CMK (cell line): ENCODE data around the gene PDE4A.
"Not testable (repeated sequence)": the region's sequence is repeated elsewhere in the genome, so short reads cannot be mapped to it uniquely, and the experiment has no call there.

Source experiments
- DNase-seq: peaks from one replicate; pipeline ENCODE4 v3.0.0-alpha.2; 2010; ENCODE audit warnings: low read depth

Gene PDE4A

GRCh38 chr19:10420444-10421239 is at the start of gene PDE4A:
Gene PDE4A (plus strand): TSS chr19:10420538. CDS start chr19:10420765, 227 bp downstream.
- no peak for DNase-seq

DNA sequence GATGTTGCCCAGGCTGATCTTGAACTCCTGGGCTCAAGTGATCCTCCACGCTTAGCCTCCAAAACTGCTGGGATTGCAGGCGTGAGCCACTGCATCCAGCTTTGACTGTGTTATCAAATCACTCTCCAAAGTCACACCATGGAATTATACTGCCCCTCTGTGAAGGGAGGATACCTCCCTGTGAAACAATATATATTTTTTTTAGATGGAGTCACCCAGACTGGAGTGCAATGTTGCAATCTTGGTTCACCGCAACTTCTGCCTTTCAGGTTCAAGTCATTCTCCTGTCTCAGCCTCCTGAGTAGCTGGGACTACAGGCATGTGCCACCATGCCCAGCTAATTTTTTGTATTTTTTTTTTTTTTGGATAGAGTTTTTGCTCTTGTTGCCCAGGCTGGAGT is 47.6 kb upstream of the PDE4A start:
- DNase-seq, result no peak

GRCh38 chr19:10374931-10375330 is 45.4 kb upstream of the PDE4A start:
- DNase-seq, result no peak

GRCh38 chr19:10377140-10377640 is 43.1 kb upstream of the PDE4A start:
- not testable (repeated sequence) for DNase-seq

GRCh38 chr19:10378124-10378523 is 42.2 kb upstream of the PDE4A start:
- no peak for DNase-seq

GRCh38 chr19:10379880-10380312 is 40.4 kb upstream of the PDE4A start:
- DNase-seq, result no peak

DNA sequence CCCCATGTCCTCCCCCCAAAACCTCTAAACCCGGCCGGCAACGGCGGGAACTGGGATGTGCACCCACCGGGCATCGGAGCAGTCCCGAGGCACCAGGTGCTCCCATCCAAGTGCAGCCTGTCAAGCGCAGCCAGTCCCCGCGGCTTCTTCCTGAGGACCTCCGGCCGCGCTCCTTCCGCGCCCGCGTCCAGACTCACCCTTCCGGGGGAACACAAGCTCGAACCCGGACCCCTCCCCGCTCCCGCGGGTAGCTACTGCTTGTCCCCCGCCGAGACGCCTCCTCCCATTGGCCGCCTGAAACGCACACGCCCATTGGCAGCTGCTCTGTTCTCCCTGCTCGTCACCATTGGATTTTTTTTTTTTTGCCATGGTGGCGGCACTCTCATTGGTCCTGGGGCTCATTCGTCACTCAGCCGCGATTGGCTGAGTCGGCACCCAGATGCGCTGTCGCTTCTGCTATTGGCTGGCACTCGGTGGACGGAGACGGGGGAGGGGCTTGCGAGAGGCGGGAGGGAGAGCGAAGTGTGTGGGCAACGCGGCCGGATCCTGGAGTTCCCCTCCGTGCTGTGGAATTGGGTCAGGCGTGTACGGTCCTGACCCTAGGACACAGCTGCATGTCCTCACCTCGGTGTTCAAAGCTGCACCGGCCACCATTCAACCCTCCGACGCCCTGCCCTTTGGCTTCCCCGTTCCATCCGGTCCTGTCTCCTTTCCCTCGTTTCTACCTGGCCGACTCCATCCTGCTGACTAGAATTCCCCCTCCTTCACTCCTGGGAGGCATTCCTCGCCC is 39.8 kb upstream of the PDE4A start, which contains the start of gene TYK2:
Gene TYK2, minus strand, starts transcription at position 260 of the 790 bp plus-strand sequence. CDS start 2,166 bp downstream, outside the sequence.
- DNase-seq, result peak; percentile 99

DNA sequence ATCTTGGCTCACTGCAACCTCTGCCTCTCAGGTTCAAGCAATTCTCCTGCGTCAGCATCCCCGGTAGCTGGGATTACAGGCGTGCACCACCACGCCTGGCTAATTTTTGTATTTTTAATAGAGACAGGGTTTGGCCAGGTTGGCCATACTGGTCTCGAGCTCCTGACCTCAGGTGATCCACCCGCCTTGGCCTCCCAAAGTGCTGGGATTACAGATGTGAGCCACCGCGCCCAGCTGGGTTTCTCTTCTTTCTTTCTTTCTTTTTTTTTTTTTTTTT is 37.2 kb upstream of the PDE4A start:
- not testable (repeated sequence) for DNase-seq

DNA sequence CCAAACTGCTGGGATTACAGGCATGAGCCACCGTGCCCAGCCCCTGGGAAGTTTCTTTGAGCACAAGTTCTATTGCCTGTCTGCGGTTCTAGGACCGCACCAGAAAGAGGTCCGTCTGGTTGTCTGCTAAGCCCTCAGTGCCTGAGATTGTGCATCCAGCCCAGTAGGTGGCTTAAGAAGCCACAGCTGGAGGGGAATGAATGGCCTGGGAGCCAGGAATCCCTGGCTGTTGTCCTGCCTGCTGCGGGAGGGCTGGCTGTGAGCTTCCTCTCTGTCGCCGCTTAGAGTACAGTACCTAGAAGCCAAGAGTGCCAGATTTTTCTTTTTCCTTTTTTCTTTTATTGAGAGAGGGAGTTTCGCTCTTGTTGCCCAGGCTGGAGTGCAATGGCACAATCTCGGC is 35.8 kb upstream of the PDE4A start:
- DNase-seq, result no peak

- DNase-seq, result no peak
These were observed 31.4 kb upstream of the PDE4A start for GRCh38 chr19:10388957-10389356.

DNA sequence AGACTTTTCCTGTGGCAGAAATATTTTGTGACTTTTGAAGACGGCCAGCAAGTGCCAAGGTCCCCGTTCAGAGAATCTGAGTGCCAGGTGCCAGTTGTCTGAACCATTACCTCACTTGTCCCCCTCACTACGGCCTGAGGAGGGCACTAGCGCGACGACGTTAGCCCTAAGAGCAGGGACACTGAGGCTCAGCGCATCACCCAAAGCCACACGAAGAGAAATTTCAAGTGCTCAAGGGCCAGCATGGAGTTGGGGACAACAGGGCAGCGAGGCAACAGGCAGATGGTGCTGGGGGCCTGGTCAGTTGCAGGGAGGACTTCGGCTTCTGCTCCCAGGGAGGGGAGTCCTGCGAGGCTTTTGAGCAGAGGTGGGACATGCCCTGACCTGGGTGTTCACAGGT is 30.5 kb upstream of the PDE4A start:
- DNase-seq, result no peak

- peak; percentile 62 for DNase-seq
These were observed 29.6 kb upstream of the PDE4A start for GRCh38 chr19:10390652-10391286.

DNA sequence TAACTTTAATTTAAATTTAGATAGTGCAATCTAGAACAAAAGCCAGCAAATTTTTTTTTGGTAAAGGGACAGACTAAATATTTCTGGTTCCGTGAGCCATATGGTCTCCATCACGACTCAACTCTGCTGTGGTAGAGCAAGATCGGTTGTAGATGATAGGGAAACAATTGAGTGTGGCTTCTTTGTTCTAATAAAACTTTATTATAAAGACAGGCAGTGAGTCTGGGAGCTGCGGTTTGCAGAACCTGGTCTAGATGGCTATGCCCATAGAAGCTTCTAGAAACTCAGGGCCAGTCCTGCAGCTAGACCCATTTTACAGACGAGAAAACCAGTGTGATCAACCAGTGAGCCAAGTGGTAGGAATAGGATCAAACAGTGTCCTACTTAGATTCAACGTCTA is 28.2 kb upstream of the PDE4A start:
- DNase-seq, result no peak

DNA sequence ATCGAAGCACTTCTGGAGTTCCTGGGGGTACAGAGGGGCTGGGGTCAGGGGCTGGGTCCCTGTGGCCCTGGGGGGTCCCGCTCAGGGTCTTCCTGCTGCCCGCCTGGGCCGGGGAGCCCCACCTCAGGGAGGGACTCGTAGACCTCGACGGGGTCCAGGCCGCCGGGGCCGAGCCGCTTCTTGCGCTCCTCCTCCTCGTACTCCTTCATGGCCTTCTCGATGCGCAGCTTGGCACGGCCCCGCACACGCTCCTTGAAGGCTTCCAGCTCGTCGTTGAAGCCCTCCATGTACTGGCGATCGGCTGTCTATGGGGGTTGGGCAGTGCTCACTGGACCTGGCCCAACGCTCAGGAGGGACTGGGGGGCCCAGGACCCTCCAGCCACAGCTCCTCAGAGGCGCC is 27.2 kb upstream of the PDE4A start:
- no peak for DNase-seq

DNA sequence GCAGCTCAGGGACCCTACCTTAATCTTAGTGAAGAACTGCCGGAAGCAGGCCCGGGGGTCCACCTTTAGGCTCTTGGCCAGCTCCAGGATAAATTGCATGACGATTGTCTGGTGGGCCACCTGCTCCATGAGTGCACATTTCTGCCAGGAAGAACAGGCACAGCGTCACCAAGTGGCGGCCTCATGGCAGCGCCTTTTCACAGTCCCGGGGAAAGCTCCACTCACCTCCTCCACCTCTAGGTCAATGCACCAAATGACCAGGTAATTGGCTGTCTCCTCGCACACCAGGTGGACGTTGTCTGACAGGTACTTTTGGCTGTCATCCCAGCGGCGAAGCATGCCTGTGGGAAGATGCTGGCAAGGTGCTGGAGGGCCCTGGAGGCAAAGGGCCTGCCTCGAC is 25.3 kb upstream of the PDE4A start:
- no peak for DNase-seq

DNA sequence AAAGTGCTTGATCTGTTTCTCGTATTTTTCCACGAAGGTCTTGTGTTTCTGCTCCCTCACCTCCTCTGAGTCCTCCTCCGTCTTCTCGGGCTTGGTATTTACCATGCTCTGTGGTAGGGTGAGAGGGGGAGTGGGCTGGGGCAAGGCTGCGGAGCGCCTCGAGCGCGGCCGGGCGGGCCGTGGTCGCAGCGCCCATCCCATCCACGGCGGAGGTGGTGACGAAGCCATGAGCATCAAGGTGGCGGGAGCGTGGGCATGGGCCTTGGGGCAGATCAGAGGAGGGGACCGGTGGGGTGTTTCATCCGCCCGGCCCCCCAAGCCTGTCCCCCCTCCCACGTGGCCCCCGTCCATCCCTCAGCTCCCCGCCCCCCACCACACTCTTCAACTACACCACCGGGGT is 24.9 kb upstream of the PDE4A start:
- DNase-seq, result no peak

DNA sequence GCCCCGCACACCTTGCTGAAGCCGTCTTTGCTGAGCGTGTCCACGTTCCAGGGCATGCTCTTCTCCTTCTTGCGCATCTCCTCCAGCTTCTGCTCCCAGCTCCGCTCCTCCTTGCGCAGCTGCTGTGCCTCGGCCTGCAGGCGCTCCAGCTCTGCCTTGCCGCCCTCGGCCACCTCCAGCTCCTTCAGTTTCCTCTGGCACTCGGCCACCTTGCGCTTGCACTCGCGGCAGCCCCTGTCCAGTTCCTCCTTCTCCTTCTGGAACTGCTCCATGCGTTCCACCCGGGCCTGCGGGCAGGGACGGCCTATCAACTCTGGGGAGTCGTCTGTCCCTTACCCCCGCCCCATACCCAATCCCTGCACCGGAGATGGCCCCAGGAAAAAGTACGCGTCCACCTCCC is 24.4 kb upstream of the PDE4A start:
- DNase-seq, result no peak

GRCh38 chr19:10398819-10399218 is 21.5 kb upstream of the PDE4A start:
- DNase-seq, result no peak

GRCh38 chr19:10399340-10399739 is 21.0 kb upstream of the PDE4A start:
- not testable (repeated sequence) for DNase-seq

GRCh38 chr19:10399878-10400277 is 20.5 kb upstream of the PDE4A start:
- DNase-seq, result no peak

DNA sequence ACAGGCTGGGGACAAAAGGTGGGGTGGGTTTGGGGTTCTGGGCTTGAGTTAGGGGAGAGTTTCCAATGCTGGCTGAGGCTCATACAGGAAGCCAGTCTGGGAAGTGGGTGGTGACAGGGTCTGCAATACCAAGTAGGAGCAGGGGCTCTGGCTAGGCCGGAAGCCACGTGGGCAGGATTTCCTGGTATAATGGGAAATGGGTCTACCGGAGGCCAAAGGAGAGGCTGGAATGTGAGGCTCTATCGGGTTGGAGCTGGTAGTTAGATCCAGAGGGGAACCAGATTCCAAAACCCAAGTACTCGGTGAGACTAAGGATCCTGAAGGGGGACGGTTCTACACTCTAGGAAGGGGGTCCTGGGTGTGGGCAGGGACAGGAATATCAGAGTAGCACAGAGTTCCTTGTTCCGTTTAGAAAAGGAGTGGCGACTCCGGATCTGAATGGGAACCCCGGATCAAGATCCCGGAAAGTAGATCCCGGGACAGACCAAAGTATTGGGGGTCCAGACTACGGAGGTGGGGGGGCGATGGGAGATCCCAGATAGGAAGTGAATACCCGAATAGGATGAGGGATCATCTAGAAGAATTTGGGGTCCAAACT is 17.8 kb upstream of the PDE4A start:
- no peak for DNase-seq
